Spleen (tissue), 11 donors: Measurements from ENCODE around the gene MICAL3. TPM values are rescaled to one million over a fixed set of nuclear protein-coding genes. Genes with fewer than 3 reads are reported as not detected.

Experiments used
- DNase-seq: peaks from one replicate; pipeline ENCODE4 v3.0.0-alpha.2; 2020
- H3K27ac ChIP-seq, 8 donors: fragments of 200-600 bp; sonication (generic) in 7 of 8; 1 replicate in 4 of 8; 2 replicates in 4 of 8; pipeline versions ENCODE4 v1.5.0 to v1.8.0; 2016 to 2021; ENCODE audit warnings: inconsistent platforms in 4 of 8, mild to moderate bottlenecking in 4 of 8, moderate library complexity in 1 of 8
- H3K27me3 ChIP-seq, 7 donors: fragments of 200-600 bp; sonication (generic) in 6 of 7; replicated peaks in 1 of 7; 1 replicate in 4 of 7; 2 replicates in 3 of 7; pipeline versions ENCODE4 v1.5.0 to v1.8.0; 2016 to 2021; ENCODE audit warnings: inconsistent platforms in 3 of 7, mild to moderate bottlenecking in 1 of 7
- H3K36me3 ChIP-seq, 6 donors: fragments of 200-600 bp; sonication (generic) in 5 of 6; 1 replicate in 4 of 6; 2 replicates in 2 of 6; pipeline versions ENCODE4 v1.5.0 to v1.8.0; 2016 to 2021; ENCODE audit warnings: inconsistent platforms in 2 of 6
- H3K4me1 ChIP-seq, 6 donors: fragments of 200-600 bp; sonication (generic) in 5 of 6; 1 replicate in 3 of 6; 2 replicates in 3 of 6; pipeline versions ENCODE4 v1.5.0 to v1.8.0; 2016 to 2021; ENCODE audit warnings: inconsistent platforms in 3 of 6
- H3K4me3 ChIP-seq, 8 donors: fragments of 200-600 bp; sonication (generic) in 7 of 8; 1 replicate in 4 of 8; 2 replicates in 4 of 8; pipeline versions ENCODE4 v1.5.0 to v1.8.0; 2016 to 2021; ENCODE audit warnings: inconsistent platforms in 4 of 8, mild to moderate bottlenecking in 4 of 8, moderate library complexity in 2 of 8
- H3K9me3 ChIP-seq, 8 donors: fragments of 200-600 bp; sonication (generic) in 7 of 8; 1 replicate in 4 of 8; 2 replicates in 4 of 8; pipeline versions ENCODE4 v1.5.0 to v1.8.0; 2016 to 2021; ENCODE audit warnings: inconsistent platforms in 4 of 8
- POLR2A ChIP-seq, 3 donors: fragments of 450-650 bp; IDR thresholded peaks; one replicate each; pipeline ENCODE4 v1.5.1; 2017; ENCODE audit warnings: antibody characterized with exemption in 3 of 3, mild to moderate bottlenecking in 1 of 3
- POLR2AphosphoS5 ChIP-seq, 3 donors: sonication (generic); formaldehyde crosslinking; IDR thresholded peaks; one replicate each; pipeline ENCODE4 v1.5.1; 2017; ENCODE audit warnings: antibody characterized with exemption in 3 of 3
- WGBS, 5 donors: extraction: QIAGEN DNeasy Blood & Tissue Kit in 3 of 5; methylation state at CpG; one replicate each; pipeline versions ENCODE4 v1.1.5 to v1.1.7; 2013 to 2018; 5-methylcytosine and 5-hydroxymethylcytosine counted together
- intact Hi-C: fragments of 100-400 bp; cut with DNase I; formaldehyde crosslinking; loops from one replicate; pipeline ENCODE4 v1.15.0; 2023; ENCODE audit warnings: low total_unique reads
- polyA plus RNA-seq, 3 donors: library from polyadenylated mRNA; stranded (reverse); fragments of 200-250 nt; gene quantifications; one replicate each; pipeline ENCODE4 v1.2.1, GENCODE V29; 2013
- total RNA-seq, 7 donors: library from RNA; depleted of rRNA in 3 of 7; stranded (reverse); fragments of >200 nt in 3 of 7; fragmentation: NEBNext Ultra II Directional in 4 of 7; extraction: Animal tissue kit (Norgen Biotek cat#: 25700) in 4 of 7; gene quantifications; one replicate each; pipeline versions ENCODE4 v1.1.0 to v1.2.1, GENCODE V29; 2016 to 2021
- TF ChIP-seq, protein P1 (sequence below), 11 experiments: fragments of 200-600 bp in 7 of 11; fragments of 450-650 bp in 4 of 11; sonication (generic) in 4 of 11; IDR thresholded peaks in 8 of 11; conservative IDR thresholded peaks in 3 of 11; 1 replicate in 7 of 11; 2 replicates in 4 of 11; pipeline versions ENCODE4 v1.4.0 to v1.8.0; 2016 to 2021; ENCODE audit warnings: antibody characterized with exemption in 11 of 11, inconsistent platforms in 4 of 11, mild to moderate bottlenecking in 1 of 11
- donor health status: healthy with polysubstance abuse.
- donor health status: DM: no; HTN: no; CAD: no; lungs with moderate emphysema.
- donor health status: DM: no; HTN: no; CAD: no.
- donor health status: Bipolar disorder and iron deficiency.
- donor health status: healthy.
- donor health status: DM: no; HTN: no; CAD: no.
- donor health status: DM: yes; HTN: yes; CAD: no.

MICAL3 gene
- total and polyA plus RNA-seq, 10 donors, result 2.6 to 133 (median 75.2) TPM

DNA sequence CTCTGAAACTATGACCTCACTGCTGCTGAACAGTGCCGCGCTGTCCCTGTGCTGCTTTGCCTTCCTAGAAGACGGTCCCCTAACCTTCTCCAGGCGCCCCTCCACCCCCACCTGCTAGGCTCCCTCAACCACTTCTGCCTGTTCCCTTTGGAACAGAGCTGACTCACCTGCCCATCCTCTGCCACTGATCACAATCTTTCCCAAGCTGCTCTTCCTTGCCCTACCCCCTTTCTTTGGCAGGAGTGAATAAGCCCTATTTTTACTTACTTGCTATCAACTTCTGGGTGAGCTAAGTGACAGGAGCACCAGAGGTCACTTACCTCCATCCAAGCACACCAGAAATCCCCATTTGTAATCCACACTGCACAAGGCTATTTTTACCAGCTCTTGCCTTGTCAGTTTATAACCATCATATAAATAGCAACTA lies 134.1 kb downstream of the MICAL3 start:
- Histone ChIP-seq H3K27me3 (no peaks in the 10 kb centered on the region), H3K27ac (no peak overlapping the region), H3K4me3 (no peak overlapping the region), H3K36me3 (peaks cover 2 to 100% (median 77%) of the 10 kb centered on the region in 6 donors), H3K4me1 (no peaks in the 10 kb centered on the region), H3K9me3 (no peaks in the 10 kb centered on the region)
- intact Hi-C loops, result no loop called here
- WGBS, 5 donors, result 81 to 98% (median 96%) methylated on average over 4 of the region's 4 CpGs
- TF ChIP-seq, protein P1, sequence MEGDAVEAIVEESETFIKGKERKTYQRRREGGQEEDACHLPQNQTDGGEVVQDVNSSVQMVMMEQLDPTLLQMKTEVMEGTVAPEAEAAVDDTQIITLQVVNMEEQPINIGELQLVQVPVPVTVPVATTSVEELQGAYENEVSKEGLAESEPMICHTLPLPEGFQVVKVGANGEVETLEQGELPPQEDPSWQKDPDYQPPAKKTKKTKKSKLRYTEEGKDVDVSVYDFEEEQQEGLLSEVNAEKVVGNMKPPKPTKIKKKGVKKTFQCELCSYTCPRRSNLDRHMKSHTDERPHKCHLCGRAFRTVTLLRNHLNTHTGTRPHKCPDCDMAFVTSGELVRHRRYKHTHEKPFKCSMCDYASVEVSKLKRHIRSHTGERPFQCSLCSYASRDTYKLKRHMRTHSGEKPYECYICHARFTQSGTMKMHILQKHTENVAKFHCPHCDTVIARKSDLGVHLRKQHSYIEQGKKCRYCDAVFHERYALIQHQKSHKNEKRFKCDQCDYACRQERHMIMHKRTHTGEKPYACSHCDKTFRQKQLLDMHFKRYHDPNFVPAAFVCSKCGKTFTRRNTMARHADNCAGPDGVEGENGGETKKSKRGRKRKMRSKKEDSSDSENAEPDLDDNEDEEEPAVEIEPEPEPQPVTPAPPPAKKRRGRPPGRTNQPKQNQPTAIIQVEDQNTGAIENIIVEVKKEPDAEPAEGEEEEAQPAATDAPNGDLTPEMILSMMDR (IDR thresholded peaks at IDR 0.05 in 8 of 11, conservative IDR thresholded peaks at IDR 0.05 in 3 of 11), result no peak
- TF ChIP-seq POLR2A (IDR thresholded peaks at IDR 0.05) (no peak), POLR2AphosphoS5 (IDR thresholded peaks at IDR 0.05) (no peak)
- DNase-seq, result no peak

- no peaks in the 10 kb centered on the region for H3K4me1 ChIP-seq
- no peak overlapping the region for H3K4me3 ChIP-seq
- TF ChIP-seq POLR2AphosphoS5 (IDR thresholded peaks at IDR 0.05), result no peak
- TF ChIP-seq, protein P1 (IDR thresholded peaks at IDR 0.05 in 8 of 11, conservative IDR thresholded peaks at IDR 0.05 in 3 of 11), result peak in 1 of 11 experiments; percentile 28
- 58 to 75% (median 66%) methylated on average over 7 of the region's 7 CpGs for WGBS, 5 donors
- H3K9me3 ChIP-seq, result no peaks in the 10 kb centered on the region
- no peak for DNase-seq
- H3K36me3 ChIP-seq, result peaks cover 2 to 100% (median 72%) of the 10 kb centered on the region in 6 donors
- H3K27me3 ChIP-seq, result no peaks in the 10 kb centered on the region
- no peak overlapping the region for H3K27ac ChIP-seq
- intact Hi-C loops, result no loop called here
Measured at GRCh38 chr22:17888855-17889254, 135.5 kb downstream of the MICAL3 start.

DNA sequence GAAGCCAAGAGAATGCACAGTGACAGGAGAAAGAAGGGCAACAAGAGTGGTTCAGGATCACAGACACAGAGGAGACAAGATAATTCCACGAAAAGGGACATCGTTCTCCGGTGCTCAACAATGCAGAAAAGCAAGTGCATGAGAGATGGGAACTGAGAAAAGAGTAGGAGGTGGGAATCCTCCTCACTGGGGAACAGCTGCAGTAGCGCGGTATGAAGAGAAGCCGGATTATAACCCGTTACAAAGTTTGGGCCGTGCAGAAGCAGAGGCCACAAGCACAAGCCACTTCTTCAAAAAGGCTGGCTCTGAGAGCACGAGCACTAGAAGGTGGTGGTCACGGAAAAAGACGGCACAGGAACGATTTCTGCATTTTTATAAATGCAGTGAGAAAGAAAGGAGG lies 135.9 kb downstream of the MICAL3 start:
- intact Hi-C loops, result no loop called here
- no peaks in the 10 kb centered on the region for H3K27me3 ChIP-seq
- H3K4me3 ChIP-seq, result no peak overlapping the region
- no peaks in the 10 kb centered on the region for H3K9me3 ChIP-seq
- WGBS, 5 donors, result 87 to 94% (median 90%) methylated on average over 12 of the region's 12 CpGs
- no peak for TF ChIP-seq POLR2A (IDR thresholded peaks at IDR 0.05)
- TF ChIP-seq, protein P1 (IDR thresholded peaks at IDR 0.05 in 8 of 11, conservative IDR thresholded peaks at IDR 0.05 in 3 of 11), result no peak
- no peak for TF ChIP-seq POLR2AphosphoS5 (IDR thresholded peaks at IDR 0.05)
- no peak for DNase-seq
- peaks cover 2 to 100% (median 71%) of the 10 kb centered on the region in 6 donors for H3K36me3 ChIP-seq
- H3K4me1 ChIP-seq, result no peaks in the 10 kb centered on the region
- no peak overlapping the region for H3K27ac ChIP-seq

DNA sequence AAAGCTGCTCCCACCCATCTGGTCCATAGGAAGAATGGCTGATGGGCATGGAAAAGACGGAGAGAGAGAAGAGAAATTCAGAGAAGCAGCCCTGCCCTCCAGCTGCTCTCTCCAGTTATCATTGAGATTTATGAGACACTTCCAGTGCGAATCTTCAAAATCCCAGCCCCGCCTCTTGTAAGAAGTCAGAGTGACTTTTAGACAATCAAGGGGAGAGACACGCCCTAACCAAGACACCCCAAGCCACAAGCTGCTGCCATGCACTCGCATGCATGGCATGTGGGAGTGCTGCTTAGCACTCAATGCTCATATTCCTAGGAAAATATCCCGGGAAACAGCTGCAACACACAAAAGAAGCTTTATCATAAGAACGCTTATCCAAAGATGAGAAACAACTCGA lies 139.5 kb downstream of the MICAL3 start:
- intact Hi-C loops, result no loop called here
- Histone ChIP-seq H3K36me3 (peaks cover 5 to 100% (median 81%) of the 10 kb centered on the region in 6 donors), H3K27me3 (no peaks in the 10 kb centered on the region)

More for the DNA sequence above, 139.5 kb downstream of the MICAL3 start:
- Histone ChIP-seq H3K4me3 (no peak overlapping the region), H3K4me1 (no peaks in the 10 kb centered on the region), H3K27ac (no peak overlapping the region), H3K9me3 (no peaks in the 10 kb centered on the region)
- 85 to 90% (median 86%) methylated on average over 8 of the region's 8 CpGs for WGBS, 5 donors
- DNase-seq, result no peak
- TF ChIP-seq, protein P1 (IDR thresholded peaks at IDR 0.05 in 8 of 11, conservative IDR thresholded peaks at IDR 0.05 in 3 of 11), result no peak
